AG10803 (cell line): ENCODE results near the gene ZNF789.

Experiments used
- DNase-seq: peaks from one replicate; pipeline ENCODE4 v3.0.0; 2010; ENCODE audit warnings: low read depth
- H3K4me3 ChIP-seq: 2 replicates; pipeline ENCODE4 v1.5.1; 2011; ENCODE audit warnings: mild to moderate bottlenecking, low read length, control low read depth
- CTCF ChIP-seq: conservative IDR thresholded peaks from 2 replicates; pipeline ENCODE4 v1.5.1; 2011; ENCODE audit warnings: mild to moderate bottlenecking, low read length, control low read depth, inconsistent platforms

The ZNF789 gene

GRCh38 chr7:99478464-99479440, 6.1 kb downstream of the ZNF789 start:
- no peak for TF ChIP-seq CTCF
- no peak overlapping the region for H3K4me3 ChIP-seq
- peak; percentile 25 for DNase-seq

- TF ChIP-seq CTCF = no peak
- no peak for DNase-seq
- no peak overlapping the region for H3K4me3 ChIP-seq
Measured at GRCh38 chr7:99485094-99485493, 12.4 kb downstream of the ZNF789 start.

- no peak overlapping the region for H3K4me3 ChIP-seq
- no peak for DNase-seq
- TF ChIP-seq CTCF = no peak
Measured at GRCh38 chr7:99489235-99489634, 16.5 kb downstream of the ZNF789 start.

GRCh38 chr7:99490878-99491277, 18.2 kb downstream of the ZNF789 start:
- DNase-seq = no peak

GRCh38 chr7:99493823-99494222, 21.1 kb downstream of the ZNF789 start:
- no peak overlapping the region for H3K4me3 ChIP-seq
- DNase-seq = no peak
- no peak for TF ChIP-seq CTCF

More at GRCh38 chr7:99490878-99491277, 18.2 kb downstream of the ZNF789 start:
- no peak for TF ChIP-seq CTCF
- H3K4me3 ChIP-seq = no peak overlapping the region

- no peak for DNase-seq
- H3K4me3 ChIP-seq = peak overlapping the region; percentile 78
- TF ChIP-seq CTCF = no peak
Measured at GRCh38 chr7:99497766-99498545, 25.3 kb downstream of the ZNF789 start.
